ENCODE data around the gene SPO11. TPM values are rescaled to one million over a fixed set of nuclear protein-coding genes. Genes with fewer than 3 reads are reported as not detected.

Gene SPO11
- polyA plus RNA-seq, 4 donors = not detected

Other genes with a start within 250 kb of the SPO11 start
- gene BMP7, start 63.2 kb upstream of the SPO11 start, polyA plus RNA-seq = 1 to 10 TPM in 1 of 4 donors, under 1 TPM in 1, not detected in 2; 0.92 to 3.4 TPM
- gene RAE1, start 21.5 kb downstream of the SPO11 start, polyA plus RNA-seq = 10 to 100 TPM; 15.7 to 37.0 (median 18.6) TPM
- gene RBM38, start 61.6 kb downstream of the SPO11 start, polyA plus RNA-seq = 10 to 100 TPM; 13.2 to 17.5 (median 15.8) TPM
- under 1 TPM in 2 of 4 donors, not detected in 2; 0.03 TPM for gene CTCFL, start 195.3 kb downstream of the SPO11 start, polyA plus RNA-seq
- 100 to 1,000 TPM in 2 of 4 donors, 10 to 100 TPM in 1, 1 to 10 TPM in 1; 5.5 to 439 (median 97.2) TPM for gene PCK1, start 231.3 kb downstream of the SPO11 start, polyA plus RNA-seq

Measured in small intestine (tissue), 4 donors.